CD4-positive, alpha-beta T cell treated with Interleukin-15 for 4 hours (primary cell): Measurements from ENCODE around the gene EIF4B.
"Not testable (repeated sequence)": the region's sequence is repeated elsewhere in the genome, so short reads cannot be mapped to it uniquely, and the experiment has no call there.

Experiments
- DNase-seq: peaks from one replicate; pipeline ENCODE4 v3.0.0-alpha.2; 2020; ENCODE audit warnings: low spot score

The EIF4B gene

GRCh38 chr12:53004178-53004577 lies 2.1 kb upstream of the EIF4B start:
- DNase-seq: no peak

- no peak for DNase-seq
These were observed 1.7 kb upstream of the EIF4B start for GRCh38 chr12:53004582-53004981.

- no peak for DNase-seq
These were observed 856 bp upstream of the EIF4B start for GRCh38 chr12:53005215-53005985.

- DNase-seq: peak; percentile 67
These were observed 604 bp downstream of the EIF4B start for GRCh38 chr12:53006810-53007309.

GRCh38 chr12:53007343-53007742 lies 1.1 kb downstream of the EIF4B start:
- DNase-seq: no peak

GRCh38 chr12:53008760-53009159 lies 2.5 kb downstream of the EIF4B start:
- not testable (repeated sequence) for DNase-seq

GRCh38 chr12:53010955-53011354 lies 4.7 kb downstream of the EIF4B start:
- no peak for DNase-seq

- DNase-seq: no peak
These were observed 5.6 kb downstream of the EIF4B start for GRCh38 chr12:53011889-53012288.

GRCh38 chr12:53012928-53013327 lies 6.7 kb downstream of the EIF4B start:
- no peak for DNase-seq

- DNase-seq: no peak
These were observed 8.5 kb downstream of the EIF4B start for GRCh38 chr12:53014709-53015108.

- DNase-seq: no peak
These were observed 19.0 kb downstream of the EIF4B start for GRCh38 chr12:53025250-53025649.

GRCh38 chr12:53027014-53027413 lies 20.8 kb downstream of the EIF4B start:
- not testable (repeated sequence) for DNase-seq

- no peak for DNase-seq
These were observed 25.4 kb downstream of the EIF4B start for GRCh38 chr12:53031616-53032015.

- not testable (repeated sequence) for DNase-seq
These were observed 27.6 kb downstream of the EIF4B start for GRCh38 chr12:53033832-53034231.

- no peak for DNase-seq
These were observed 28.2 kb downstream of the EIF4B start for GRCh38 chr12:53034459-53034858.

GRCh38 chr12:53036802-53037201 lies 30.5 kb downstream of the EIF4B start:
- DNase-seq: no peak

- DNase-seq: no peak
These were observed 33.6 kb downstream of the EIF4B start for GRCh38 chr12:53039851-53040250.

- DNase-seq: no peak
These were observed 36.6 kb downstream of the EIF4B start for GRCh38 chr12:53042607-53043454.

GRCh38 chr12:53044052-53044581 lies 37.9 kb downstream of the EIF4B start:
- no peak for DNase-seq

GRCh38 chr12:53044896-53045695 lies 38.8 kb downstream of the EIF4B start:
- no peak for DNase-seq

GRCh38 chr12:53045696-53046045 lies 39.4 kb downstream of the EIF4B start:
- DNase-seq: no peak

- DNase-seq: peak; percentile 46
These were observed 40.5 kb downstream of the EIF4B start for GRCh38 chr12:53046655-53047220.
